ENCODE results near the gene ATG9A.

DNA sequence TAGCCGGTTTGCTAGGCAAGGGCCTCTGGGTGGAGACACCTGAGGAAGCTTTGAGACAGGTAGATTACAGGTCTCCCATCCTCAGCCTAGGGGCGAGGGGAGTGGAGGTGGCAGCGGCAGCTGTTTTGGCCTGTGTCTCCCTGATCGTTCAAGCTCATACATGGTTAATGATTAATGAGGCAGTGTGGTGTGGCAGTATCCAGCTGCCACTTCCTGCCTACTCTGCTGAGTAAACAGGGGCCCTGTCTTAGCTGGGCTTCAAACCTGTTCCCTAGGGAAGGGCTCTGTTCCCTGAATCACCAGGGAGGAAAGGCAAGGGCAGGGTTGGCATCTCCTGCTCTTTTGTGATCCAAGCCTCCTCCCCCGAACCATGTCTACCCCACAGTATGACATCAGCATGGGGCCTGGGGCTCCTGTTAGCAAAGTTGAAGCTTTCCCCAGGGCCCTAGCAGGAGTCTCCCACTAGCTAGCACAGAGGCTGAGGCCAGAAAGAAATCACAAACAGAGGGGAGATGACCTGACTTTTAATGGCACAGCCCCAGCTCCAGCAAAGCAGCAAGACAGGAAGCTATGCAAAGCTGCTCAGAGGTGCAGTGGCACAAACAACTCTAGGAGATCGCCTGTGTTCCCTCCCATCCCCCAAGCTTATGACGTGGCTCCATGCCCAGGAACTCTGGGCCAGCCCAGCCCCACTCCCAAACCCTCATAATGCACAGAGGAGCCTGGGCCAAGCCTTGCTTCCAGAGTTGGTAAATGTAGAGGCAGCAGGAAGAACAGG is 20.0 kb upstream of the ATG9A start:
- TF ChIP-seq, protein P1, sequence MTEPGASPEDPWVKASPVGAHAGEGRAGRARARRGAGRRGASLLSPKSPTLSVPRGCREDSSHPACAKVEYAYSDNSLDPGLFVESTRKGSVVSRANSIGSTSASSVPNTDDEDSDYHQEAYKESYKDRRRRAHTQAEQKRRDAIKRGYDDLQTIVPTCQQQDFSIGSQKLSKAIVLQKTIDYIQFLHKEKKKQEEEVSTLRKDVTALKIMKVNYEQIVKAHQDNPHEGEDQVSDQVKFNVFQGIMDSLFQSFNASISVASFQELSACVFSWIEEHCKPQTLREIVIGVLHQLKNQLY (CRISPR knock-in tag; IDR thresholded peaks at IDR 0.05): no peak
- TF ChIP-seq, protein P2, sequence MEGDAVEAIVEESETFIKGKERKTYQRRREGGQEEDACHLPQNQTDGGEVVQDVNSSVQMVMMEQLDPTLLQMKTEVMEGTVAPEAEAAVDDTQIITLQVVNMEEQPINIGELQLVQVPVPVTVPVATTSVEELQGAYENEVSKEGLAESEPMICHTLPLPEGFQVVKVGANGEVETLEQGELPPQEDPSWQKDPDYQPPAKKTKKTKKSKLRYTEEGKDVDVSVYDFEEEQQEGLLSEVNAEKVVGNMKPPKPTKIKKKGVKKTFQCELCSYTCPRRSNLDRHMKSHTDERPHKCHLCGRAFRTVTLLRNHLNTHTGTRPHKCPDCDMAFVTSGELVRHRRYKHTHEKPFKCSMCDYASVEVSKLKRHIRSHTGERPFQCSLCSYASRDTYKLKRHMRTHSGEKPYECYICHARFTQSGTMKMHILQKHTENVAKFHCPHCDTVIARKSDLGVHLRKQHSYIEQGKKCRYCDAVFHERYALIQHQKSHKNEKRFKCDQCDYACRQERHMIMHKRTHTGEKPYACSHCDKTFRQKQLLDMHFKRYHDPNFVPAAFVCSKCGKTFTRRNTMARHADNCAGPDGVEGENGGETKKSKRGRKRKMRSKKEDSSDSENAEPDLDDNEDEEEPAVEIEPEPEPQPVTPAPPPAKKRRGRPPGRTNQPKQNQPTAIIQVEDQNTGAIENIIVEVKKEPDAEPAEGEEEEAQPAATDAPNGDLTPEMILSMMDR (IDR thresholded peaks at IDR 0.05): no peak
